Natural killer cell treated with Interleukin-12 subunit alpha and Interleukin-12 subunit beta and Interleukin-15 and Interleukin-18, amount 100 ng/mL, for 72 hours (primary cell): ENCODE data around the gene KIF22. TPM values are rescaled to one million over a fixed set of nuclear protein-coding genes. Genes with fewer than 3 reads are reported as not detected.

Experiments
- ATAC-seq, 2 donors: fragments of 150-1000 bp; cut with Tn5 transposase in 1 of 2; sonication (Bioruptor Pico), chemical (Tn5 transposase) in 1 of 2; 2 replicates each; pipeline ENCODE4 v1.10.0; 2021
- DNase-seq: peaks from one replicate; pipeline ENCODE4 v3.0.0; 2022; ENCODE audit warnings: low spot score
- H3K27ac Mint-ChIP-seq, 2 donors: 1 replicate in 1 of 2; 2 replicates in 1 of 2; pipeline ENCODE4 v1.8.0; 2022; ENCODE audit warnings: mixed read lengths in 2 of 2, mild to moderate bottlenecking in 1 of 2, moderate library complexity in 1 of 2
- H3K27me3 Mint-ChIP-seq, 2 donors: 1 replicate in 1 of 2; 2 replicates in 1 of 2; pipeline ENCODE4 v1.8.0; 2022; ENCODE audit warnings: mixed read lengths in 2 of 2
- H3K36me3 Mint-ChIP-seq: one replicate; pipeline ENCODE4 v1.8.0; 2022; ENCODE audit warnings: mixed read lengths
- H3K4me1 Mint-ChIP-seq, 2 donors: 1 replicate in 1 of 2; 2 replicates in 1 of 2; pipeline ENCODE4 v1.8.0; 2022; ENCODE audit warnings: low read depth in 2 of 2, mixed read lengths in 2 of 2, mild to moderate bottlenecking in 1 of 2
- H3K4me3 Mint-ChIP-seq: one replicate; pipeline ENCODE4 v1.8.0; 2022; ENCODE audit warnings: mixed read lengths
- H3K9me3 Mint-ChIP-seq: 2 replicates; pipeline ENCODE4 v1.8.0; 2022; ENCODE audit warnings: mixed read lengths
- total RNA-seq, 2 donors: library from RNA; stranded (reverse); gene quantifications; one replicate each; pipeline ENCODE4 v1.2.3, GENCODE V29; 2022

Gene KIF22
- total RNA-seq, 2 donors from 2014 or later = 63.4 to 174 TPM

- ATAC-seq (no peak), DNase-seq (no peak)
- no peaks in the 10 kb centered on the region for H3K9me3 Mint-ChIP-seq
- peak overlapping the region; percentile 55 to 75 for H3K27ac Mint-ChIP-seq
- H3K36me3 Mint-ChIP-seq = peaks cover 7% of the 10 kb centered on the region
- peak overlapping the region; percentile 91 for H3K4me3 Mint-ChIP-seq
- no peaks in the 10 kb centered on the region for H3K27me3 Mint-ChIP-seq
- H3K4me1 Mint-ChIP-seq = peaks cover 41 to 47% of the 10 kb centered on the region in 2 donors
Measured at GRCh38 chr16:29809850-29810698, 19.5 kb downstream of the KIF22 start.

GRCh38 chr16:29810699-29811169, 20.2 kb downstream of the KIF22 start:
- Mint-ChIP-seq H3K4me1 (peaks cover 42 to 49% of the 10 kb centered on the region in 2 donors), H3K27ac (peak overlapping the region; percentile 55 to 75), H3K4me3 (peak overlapping the region; percentile 91)

GRCh38 chr16:29811170-29811895, 20.8 kb downstream of the KIF22 start:
- Mint-ChIP-seq H3K36me3 (peaks cover 7% of the 10 kb centered on the region), H3K4me3 (peak overlapping the region; percentile 91), H3K27me3 (no peaks in the 10 kb centered on the region), H3K9me3 (no peaks in the 10 kb centered on the region), H3K27ac (peak overlapping the region; percentile 55 to 75), H3K4me1 (peaks cover 42 to 53% of the 10 kb centered on the region in 2 donors)
- ATAC-seq = peak; percentile 64 to 75
- peak; percentile 92 for DNase-seq

More at GRCh38 chr16:29810699-29811169, 20.2 kb downstream of the KIF22 start:
- Mint-ChIP-seq H3K27me3 (no peaks in the 10 kb centered on the region), H3K36me3 (peaks cover 7% of the 10 kb centered on the region), H3K9me3 (no peaks in the 10 kb centered on the region)
- no peak for ATAC-seq
- DNase-seq = no peak

GRCh38 chr16:29811896-29812665, 21.5 kb downstream of the KIF22 start, which contains the start of gene PRRT2:
Gene PRRT2 (plus strand): TSS chr16:29812193. CDS start chr16:29813055, 862 bp downstream.
- peak within 1 kb of the TSS; percentile 55 to 75 for H3K27ac Mint-ChIP-seq
- peak within 1 kb of the TSS; percentile 91 for H3K4me3 Mint-ChIP-seq
- H3K4me1 Mint-ChIP-seq = peaks cover 48 to 60% of the 10 kb centered on the region in 2 donors
- H3K27me3 Mint-ChIP-seq = no peaks in the 10 kb centered on the region
- DNase-seq (peak; percentile 72), ATAC-seq (no peak)
- H3K9me3 Mint-ChIP-seq = no peaks in the 10 kb centered on the region
- H3K36me3 Mint-ChIP-seq = peaks cover 7% of the 10 kb centered on the region

- no peak for ATAC-seq
- Mint-ChIP-seq H3K9me3 (no peaks in the 10 kb centered on the region), H3K4me1 (peaks cover 48 to 56% of the 10 kb centered on the region in 2 donors), H3K27me3 (no peaks in the 10 kb centered on the region), H3K4me3 (peak overlapping the region; percentile 91), H3K27ac (no peak overlapping the region), H3K36me3 (peaks cover 7% of the 10 kb centered on the region)
- no peak for DNase-seq
Measured at GRCh38 chr16:29812754-29813643, 22.4 kb downstream of the KIF22 start.

GRCh38 chr16:29813644-29814562, 23.4 kb downstream of the KIF22 start:
- Mint-ChIP-seq H3K4me3 (no peak overlapping the region), H3K27me3 (no peaks in the 10 kb centered on the region), H3K4me1 (peaks cover 47 to 57% of the 10 kb centered on the region in 2 donors), H3K9me3 (no peaks in the 10 kb centered on the region), H3K27ac (peak overlapping the region; percentile 84 to 90), H3K36me3 (peaks cover 7% of the 10 kb centered on the region)
- no peak for DNase-seq
- no peak for ATAC-seq

GRCh38 chr16:29814592-29814991, 24.0 kb downstream of the KIF22 start:
- Mint-ChIP-seq H3K9me3 (no peaks in the 10 kb centered on the region), H3K36me3 (peaks cover 7% of the 10 kb centered on the region), H3K27me3 (no peaks in the 10 kb centered on the region), H3K27ac (peak overlapping the region; percentile 84 to 90), H3K4me1 (peaks cover 54 to 63% of the 10 kb centered on the region in 2 donors), H3K4me3 (peak overlapping the region; percentile 89)
- DNase-seq (no peak), ATAC-seq (no peak)

GRCh38 chr16:29815032-29815721, 24.6 kb downstream of the KIF22 start:
- ATAC-seq = no peak
- Mint-ChIP-seq H3K9me3 (no peaks in the 10 kb centered on the region), H3K4me3 (peak overlapping the region; percentile 89), H3K27ac (peak overlapping the region; percentile 84 to 90), H3K4me1 (peaks cover 59 to 65% of the 10 kb centered on the region in 2 donors), H3K27me3 (no peaks in the 10 kb centered on the region), H3K36me3 (peaks cover 7% of the 10 kb centered on the region)
- DNase-seq = no peak

- Mint-ChIP-seq H3K27me3 (no peaks in the 10 kb centered on the region), H3K4me1 (peaks cover 56 to 65% of the 10 kb centered on the region in 2 donors), H3K27ac (peak within 1 kb of the TSS; percentile 84 to 90), H3K4me3 (peak within 1 kb of the TSS; percentile 89), H3K9me3 (no peaks in the 10 kb centered on the region), H3K36me3 (peaks cover 7% of the 10 kb centered on the region)
- DNase-seq (peak; percentile 98), ATAC-seq (peak; percentile 88 to 90)
Measured at GRCh38 chr16:29815793-29816693, 25.5 kb downstream of the KIF22 start, which contains the start of gene PAGR1. Gene PAGR1 (plus strand): TSS chr16:29816152. CDS start chr16:29816526, 374 bp downstream.

GRCh38 chr16:29816694-29817441, 26.3 kb downstream of the KIF22 start:
- Mint-ChIP-seq H3K27me3 (no peaks in the 10 kb centered on the region), H3K36me3 (peaks cover 7% of the 10 kb centered on the region), H3K9me3 (no peaks in the 10 kb centered on the region), H3K27ac (peak overlapping the region; percentile 84 to 90), H3K4me3 (peak overlapping the region; percentile 89), H3K4me1 (peaks cover 55 to 58% of the 10 kb centered on the region in 2 donors)
- DNase-seq (peak; percentile 72), ATAC-seq (peak; percentile 46)
